B cell (primary cell): ENCODE measurements around the gene THY1.

Source experiments
- CTCF ChIP-seq: fragments of 200-600 bp; IDR thresholded peaks from one replicate; pipeline ENCODE4 v1.8.0; 2022; ENCODE audit warnings: antibody characterized with exemption, mild to moderate bottlenecking
- EZH2 ChIP-seq: IDR thresholded peaks from 2 replicates; pipeline ENCODE4 v1.6.1; 2012; ENCODE audit warnings: borderline replicate concordance, low read depth, mild to moderate bottlenecking, moderate library complexity, low read length; ENCODE audit not compliant: insufficient read depth, poor library complexity, severe bottlenecking

- no peak for TF ChIP-seq CTCF
- no peak for TF ChIP-seq EZH2
Measured at GRCh38 chr11:119414321-119414720, 8.7 kb downstream of the THY1 start.
